K562 (cell line): ENCODE measurements around the gene NPC1. TPM values are rescaled to one million over a fixed set of nuclear protein-coding genes. Genes with fewer than 3 reads are reported as not detected.

Experiments
- ARID3B ChIP-seq: fragments of 250-450 bp; sonication (Bioruptor Pico); IDR thresholded peaks from 2 replicates; pipeline ENCODE4 v1.4.0; 2020; ENCODE audit warnings: borderline replicate concordance
- CSDE1 ChIP-seq, 2 experiments: fragments of 450-650 bp; IDR thresholded peaks; 2 replicates each; pipeline ENCODE4 v1.6.1; 2016; ENCODE audit warnings: mild to moderate bottlenecking in 1 of 2
- CUX1 ChIP-seq: fragments of 200-800 bp; sonication (Bioruptor generic); IDR thresholded peaks from 2 replicates; pipeline ENCODE4 v1.6.1; 2016; ENCODE audit warnings: missing genetic modification characterization, missing compliant biosample characterization
- EP400 ChIP-seq: fragments of 450-650 bp; IDR thresholded peaks from 2 replicates; pipeline ENCODE4 v1.6.1; 2017; ENCODE audit warnings: antibody characterized with exemption, mild to moderate bottlenecking, moderate library complexity
- HES1 ChIP-seq: fragments of 450-650 bp; IDR thresholded peaks from 2 replicates; pipeline ENCODE4 v1.6.1; 2016; ENCODE audit warnings: low read depth, mild to moderate bottlenecking, moderate library complexity
- KDM1A ChIP-seq, 2 experiments: fragments of 450-650 bp; IDR thresholded peaks; 2 replicates each; pipeline ENCODE4 v1.6.1; 2016; ENCODE audit warnings: mild to moderate bottlenecking in 2 of 2
- MYNN ChIP-seq, 2 experiments: sonication (generic); formaldehyde crosslinking in 1 of 2; IDR thresholded peaks; 2 replicates each; pipeline versions ENCODE4 v1.5.0 to v1.6.1; 2016 to 2020; ENCODE audit warnings: antibody characterized with exemption in 1 of 2, missing genetic modification reagents in 1 of 2
- NCOR1 ChIP-seq: fragments of 450-650 bp; IDR thresholded peaks from 2 replicates; pipeline ENCODE4 v1.6.1; 2016; ENCODE audit warnings: mild to moderate bottlenecking, moderate library complexity
- NFE2L1 ChIP-seq: fragments of 450-650 bp; IDR thresholded peaks from 2 replicates; pipeline ENCODE4 v1.6.1; 2016; ENCODE audit warnings: missing genetic modification characterization, low read depth, mild to moderate bottlenecking, missing compliant biosample characterization, moderate library complexity, borderline replicate concordance
- POLR2AphosphoS5 ChIP-seq: IDR thresholded peaks from 2 replicates; pipeline ENCODE4 v1.6.1; 2011; ENCODE audit warnings: mild to moderate bottlenecking, low read depth, low read length, moderate library complexity; ENCODE audit not compliant: control insufficient read depth, insufficient read depth
- TBP ChIP-seq: optimal IDR thresholded peaks from 2 replicates; pipeline ENCODE3; 2011; ENCODE audit warnings: low read depth, low read length, improper control_type of control experiment
- TCF3 ChIP-seq: sonication (generic); formaldehyde crosslinking; IDR thresholded peaks from 2 replicates; pipeline ENCODE4 v1.4.0; 2020; ENCODE audit warnings: mild to moderate bottlenecking, missing genetic modification reagents
- TEAD4 ChIP-seq, 2 experiments: sonication (generic) in 1 of 2; formaldehyde crosslinking in 1 of 2; IDR thresholded peaks; 2 replicates each; pipeline versions ENCODE4 v1.6.1 to v1.8.0; 2012 to 2022; ENCODE audit warnings: borderline replicate concordance in 1 of 2, inconsistent platforms in 1 of 2, low read length in 1 of 2, mild to moderate bottlenecking in 1 of 2, missing genetic modification reagents in 1 of 2
- ZNF740 ChIP-seq, 3 experiments: fragments of 200-800 bp in 1 of 3; sonication (Bioruptor generic) in 1 of 3; sonication (generic) in 1 of 3; formaldehyde crosslinking in 1 of 3; IDR thresholded peaks; 2 replicates each; pipeline versions ENCODE4 v1.6.1 to v1.8.0; 2016 to 2022; ENCODE audit warnings: mild to moderate bottlenecking in 2 of 3, missing compliant biosample characterization in 2 of 3, missing genetic modification characterization in 2 of 3, missing genetic modification reagents in 1 of 3
- ZNF764 ChIP-seq: fragments of 250-450 bp; sonication (Bioruptor Pico); IDR thresholded peaks from 2 replicates; pipeline ENCODE4 v1.4.0; 2020; ENCODE audit warnings: low read depth, mild to moderate bottlenecking, moderate library complexity
- polyA plus RNA-seq, 8 experiments: library from polyadenylated mRNA; depleted of rRNA in 4 of 8; stranded (reverse) in 5 of 8; unstranded in 3 of 8; fragments of >200 nt; fragmentation: Nextera tagmentation in 2 of 8; fragmentation: Illumina TruSeq in 1 of 8; extraction: Ambion mirVana in 2 of 8; extraction: Trizol in 1 of 8; gene quantifications; 2 replicates each; pipeline versions ENCODE4 v1.2.1 to v1.2.3, GENCODE V29; 2011 to 2014; ENCODE audit warnings: inconsistent platforms in 1 of 8, missing spikeins in 1 of 8
- total RNA-seq, 7 experiments: library from RNA; depleted of rRNA in 6 of 7; stranded (reverse); fragments of >200 nt in 6 of 7; fragmentation: Illumina TruSeq in 2 of 7; extraction: Trizol in 2 of 7; gene quantifications; 2 replicates each; pipeline versions ENCODE4 v1.2.1 to v1.2.3, GENCODE V29; 2011 to 2021; ENCODE audit warnings: low replicate concordance in 1 of 7

The NPC1 gene
- total and polyA plus RNA-seq, 9 of the 15 experiments (the other 6 are each of a cell fraction or from before 2014, with no cell fraction given) = 17.1 to 45.9 (median 27.6) TPM

- TF ChIP-seq TBP (peak; percentile 43), NCOR1 (peak; percentile 67), POLR2AphosphoS5 (no peak), NFE2L1 (tag) (no peak), ZNF740 (CRISPR knock-in tag; IDR thresholded peaks at IDR 0.05) (no peak), ZNF740 (tag; IDR thresholded peaks at IDR 0.05) (no peak), HES1 (0 out of 2 replicates have a peak, but pooled peaks have one; percentile 32), EP400 (peak; percentile 57; the same call in 1 of the 2 replicates), KDM1A (IDR thresholded peaks at IDR 0.05) (peak; percentile 53 to 55; a peak in 2 of 4 replicates), CSDE1 (IDR thresholded peaks at IDR 0.05) (no peak), ZNF764 (CRISPR knock-in tag) (no peak; the same call in 1 of the 2 replicates), TEAD4 (IDR thresholded peaks at IDR 0.05; ENCODE audit: low read length) (peak; percentile 76), TEAD4 (CRISPR knock-in tag; IDR thresholded peaks at IDR 0.05; ENCODE audit: borderline replicate concordance) (no peak), ARID3B (CRISPR knock-in tag) (no peak), TCF3 (CRISPR knock-in tag) (peak; percentile 83), CUX1 (CRISPR knock-in tag) (no peak), MYNN (IDR thresholded peaks at IDR 0.05) (no peak), MYNN (CRISPR knock-in tag; IDR thresholded peaks at IDR 0.05) (no peak)
Measured at GRCh38 chr18:23487738-23488570, 98.4 kb downstream of the NPC1 start (continued).
